NCI-H128 (cell line): Measurements from ENCODE around the gene MED15.
"Not testable (repeated sequence)": the region's sequence is repeated elsewhere in the genome, so short reads cannot be mapped to it uniquely, and the experiment has no call there.

Source experiments
- DNase-seq: peaks from one replicate; lab custom pipeline; 2025; ENCODE audit not compliant: unreplicated experiment; lab: John Stamatoyannopoulos, UW

MED15 gene

DNA sequence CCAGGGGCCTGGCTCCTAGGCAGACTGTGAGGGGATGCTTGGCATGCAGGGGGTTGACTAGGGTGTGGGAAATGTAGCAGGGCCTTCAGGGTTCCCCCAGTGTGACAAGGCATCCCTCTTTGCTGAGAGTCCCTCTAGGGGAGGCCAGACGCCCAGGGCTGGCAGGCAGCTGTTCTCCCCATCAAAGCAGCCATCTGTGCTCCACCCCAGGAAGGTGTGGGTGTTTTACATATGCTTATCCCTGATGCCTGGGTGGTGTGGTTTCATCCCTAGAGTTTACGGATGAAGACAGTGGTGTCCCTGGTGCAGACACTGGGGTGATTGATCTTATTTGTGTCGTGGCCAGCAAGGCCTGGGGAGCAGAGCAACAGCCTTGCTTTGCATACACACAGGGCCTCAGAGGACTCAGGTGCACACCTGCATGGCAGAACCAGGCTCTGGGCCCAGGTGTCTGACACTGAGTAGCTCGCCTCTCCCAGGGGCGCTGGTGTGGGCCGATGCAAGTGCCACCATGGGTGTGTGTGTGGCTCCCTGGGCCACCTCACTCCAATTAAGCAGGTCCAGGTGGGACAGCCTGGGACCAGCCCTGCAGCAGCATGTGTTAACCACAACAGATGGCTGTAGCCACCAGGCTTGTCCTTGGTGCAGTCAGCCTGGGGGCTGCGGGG lies 74.2 kb downstream of the MED15 start:
- no peak for DNase-seq

DNA sequence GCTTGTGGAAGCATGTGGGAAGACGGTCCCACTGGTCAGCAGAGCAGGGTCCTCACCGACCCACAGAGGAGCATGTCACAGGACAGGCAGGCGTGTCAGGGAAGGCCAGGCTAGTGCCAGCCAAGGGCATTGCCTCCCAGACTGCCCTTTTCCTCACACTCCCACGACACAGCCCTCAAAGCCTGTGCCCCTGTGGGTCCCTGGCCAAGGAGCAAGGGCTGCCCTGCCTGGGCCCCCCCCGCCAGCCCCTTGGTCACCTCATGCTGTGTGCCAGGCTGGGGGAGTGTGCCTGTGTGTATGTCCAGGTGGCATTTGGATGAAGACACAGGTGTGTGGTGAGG lies 74.7 kb downstream of the MED15 start:
- DNase-seq, result no peak

DNA sequence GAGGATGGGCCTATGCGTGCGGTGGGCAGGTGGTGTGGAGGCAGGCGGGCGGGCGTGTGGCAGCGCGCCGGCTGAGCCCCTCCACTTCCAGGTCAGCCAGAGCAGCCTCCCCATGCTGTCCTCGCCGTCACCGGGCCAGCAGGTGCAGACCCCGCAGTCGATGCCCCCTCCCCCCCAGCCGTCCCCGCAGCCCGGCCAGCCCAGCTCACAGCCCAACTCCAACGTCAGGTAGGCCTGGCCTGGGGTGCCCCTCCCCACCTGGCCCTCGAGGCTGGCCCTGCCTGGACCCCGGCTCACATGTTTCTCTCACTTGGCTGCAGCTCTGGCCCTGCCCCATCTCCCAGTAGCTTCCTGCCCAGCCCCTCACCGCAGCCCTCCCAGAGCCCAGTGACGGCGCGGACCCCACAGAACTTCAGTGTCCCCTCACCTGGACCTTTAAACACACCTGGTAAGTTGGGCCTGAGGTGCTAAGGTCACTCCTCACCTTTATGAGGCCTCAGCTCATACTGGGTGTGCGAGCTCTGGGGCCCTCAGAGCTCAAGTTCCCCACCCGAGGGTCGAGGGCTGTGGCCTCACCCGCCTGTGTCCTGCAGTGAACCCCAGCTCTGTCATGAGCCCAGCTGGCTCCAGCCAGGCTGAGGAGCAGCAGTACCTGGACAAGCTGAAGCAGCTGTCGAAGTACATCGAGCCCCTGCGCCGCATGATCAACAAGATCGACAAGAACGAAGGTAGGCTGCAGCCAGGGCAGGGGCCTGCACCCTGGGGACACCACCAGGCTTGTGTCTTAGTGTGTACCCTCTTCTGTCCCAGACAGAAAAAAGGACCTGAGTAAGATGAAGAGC lies 75.3 kb downstream of the MED15 start:
- DNase-seq, result no peak

DNA sequence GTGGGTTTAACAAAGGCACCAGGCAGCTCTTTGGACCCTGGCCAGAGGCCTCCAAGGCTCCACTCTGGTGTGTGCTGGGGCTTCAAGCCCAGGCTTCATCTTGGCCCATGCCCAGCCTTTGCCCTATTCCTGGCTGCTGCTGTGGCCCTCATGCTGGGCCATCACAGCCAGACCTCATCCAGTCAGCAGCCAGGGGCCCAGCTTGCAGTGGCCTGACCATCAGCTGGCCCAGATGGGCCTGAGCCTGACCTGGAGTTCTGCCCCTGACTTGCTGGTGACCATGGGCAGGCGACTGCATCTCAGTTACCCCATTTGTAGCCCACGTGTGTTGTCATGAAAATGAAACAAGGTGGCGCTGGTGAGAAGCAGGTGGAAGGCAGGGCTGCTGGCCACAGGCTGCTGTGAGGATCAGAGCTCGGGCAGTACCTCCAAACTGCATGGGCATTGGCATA lies 76.1 kb downstream of the MED15 start:
- DNase-seq, result no peak

DNA sequence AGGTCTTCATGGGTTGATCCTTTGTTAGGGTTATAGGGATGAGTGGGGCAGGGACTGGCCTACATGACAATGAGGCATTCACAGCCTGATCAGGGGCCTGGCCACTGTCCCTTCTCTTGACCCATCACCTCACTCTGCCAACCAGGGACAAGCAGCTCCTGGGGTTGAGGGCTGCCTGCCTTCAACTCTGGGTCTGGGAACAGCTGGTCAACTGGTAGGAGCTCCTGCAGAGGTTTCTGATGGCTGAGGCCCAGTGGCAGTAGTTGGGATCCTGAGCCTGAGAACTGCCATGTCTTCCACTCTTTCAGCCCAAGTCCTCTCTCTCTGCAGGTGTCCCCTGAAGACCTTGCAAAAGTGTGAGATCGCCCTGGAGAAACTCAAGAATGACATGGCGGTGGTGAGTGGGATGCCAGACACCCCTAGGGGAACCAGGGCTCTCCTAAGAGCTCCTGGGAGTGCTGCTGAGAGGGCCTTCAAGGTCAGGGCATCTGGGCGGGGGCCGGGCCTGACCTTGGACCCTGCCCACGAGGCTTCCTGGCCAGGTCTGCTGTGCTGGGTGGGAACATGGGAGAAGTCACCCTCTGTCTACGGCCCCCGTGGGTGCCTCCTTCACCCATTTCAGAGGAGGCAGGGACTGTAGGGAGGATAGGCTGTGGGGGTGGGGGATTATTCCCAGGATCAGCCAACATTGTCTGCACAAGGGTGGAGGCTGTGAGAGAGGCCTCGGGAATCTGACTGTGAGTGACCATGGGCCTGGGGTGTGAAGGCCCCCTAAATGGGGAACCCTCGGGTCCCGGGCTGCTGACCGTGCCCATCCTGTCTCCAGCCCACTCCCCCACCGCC lies 76.8 kb downstream of the MED15 start:
- no peak for DNase-seq

DNA sequence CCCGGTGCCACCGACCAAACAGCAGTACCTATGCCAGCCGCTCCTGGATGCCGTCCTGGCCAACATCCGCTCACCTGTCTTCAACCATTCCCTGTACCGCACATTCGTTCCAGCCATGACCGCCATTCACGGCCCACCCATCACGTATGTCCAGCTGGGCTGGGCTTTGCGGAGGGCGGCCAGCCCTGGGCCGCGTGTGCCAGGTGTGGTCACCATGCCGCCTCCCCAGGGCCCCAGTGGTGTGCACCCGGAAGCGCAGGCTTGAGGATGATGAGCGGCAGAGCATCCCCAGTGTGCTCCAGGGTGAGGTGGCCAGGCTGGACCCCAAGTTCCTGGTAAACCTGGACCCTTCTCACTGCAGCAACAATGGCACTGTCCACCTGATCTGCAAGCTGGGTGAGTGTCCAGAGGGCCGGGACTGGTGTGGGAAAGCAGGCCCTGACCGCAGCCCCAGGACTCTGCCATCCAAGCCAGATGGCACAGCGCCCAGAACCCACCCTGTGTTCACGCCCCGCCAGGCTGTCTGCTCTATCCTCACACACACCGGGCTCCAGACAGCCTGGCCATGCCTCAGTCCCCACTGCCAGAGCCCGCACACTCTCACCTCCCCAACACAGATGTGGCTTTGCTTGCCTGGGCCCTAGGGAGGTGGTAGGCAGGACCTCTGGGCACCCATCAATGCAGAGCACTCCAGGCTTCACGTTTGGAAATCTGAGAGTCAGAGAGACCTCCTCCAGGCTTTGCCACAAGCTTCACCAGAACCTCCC lies 77.6 kb downstream of the MED15 start:
- DNase-seq, result no peak

DNA sequence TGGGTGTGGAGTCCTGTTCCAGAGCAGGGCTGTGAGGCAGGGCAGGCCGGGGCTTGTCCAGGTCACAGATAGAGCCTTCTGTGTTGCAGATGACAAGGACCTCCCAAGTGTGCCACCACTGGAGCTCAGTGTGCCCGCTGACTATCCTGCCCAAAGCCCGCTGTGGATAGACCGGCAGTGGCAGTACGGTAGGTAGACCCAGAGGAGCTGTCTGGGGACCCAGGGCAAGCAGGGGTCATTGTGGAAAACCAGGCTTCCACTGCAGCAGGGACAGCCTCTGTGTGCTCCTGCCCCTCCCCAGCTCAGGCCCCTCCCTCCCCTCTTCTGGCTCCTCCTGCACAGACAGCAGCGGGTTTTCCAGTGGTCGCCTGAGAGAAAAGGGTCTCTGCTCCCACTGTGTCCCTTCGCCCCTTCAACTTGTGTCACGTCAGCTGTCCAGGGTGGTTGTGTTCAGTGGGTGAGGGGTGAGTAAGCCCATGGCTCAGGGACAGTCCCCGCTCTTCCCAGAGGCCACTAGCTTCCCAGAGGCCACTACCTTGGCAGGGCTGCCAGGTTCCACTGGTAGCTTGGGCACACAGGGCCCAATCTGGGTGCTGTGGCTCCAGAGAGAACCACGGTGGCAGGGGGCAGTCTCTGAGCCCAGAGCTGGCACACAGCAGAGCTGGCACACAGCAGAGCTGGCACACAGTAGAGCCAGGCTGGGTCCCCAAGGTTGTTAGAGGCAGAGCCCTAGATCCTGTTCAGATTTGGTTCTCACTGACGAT lies 78.4 kb downstream of the MED15 start:
- no peak for DNase-seq

DNA sequence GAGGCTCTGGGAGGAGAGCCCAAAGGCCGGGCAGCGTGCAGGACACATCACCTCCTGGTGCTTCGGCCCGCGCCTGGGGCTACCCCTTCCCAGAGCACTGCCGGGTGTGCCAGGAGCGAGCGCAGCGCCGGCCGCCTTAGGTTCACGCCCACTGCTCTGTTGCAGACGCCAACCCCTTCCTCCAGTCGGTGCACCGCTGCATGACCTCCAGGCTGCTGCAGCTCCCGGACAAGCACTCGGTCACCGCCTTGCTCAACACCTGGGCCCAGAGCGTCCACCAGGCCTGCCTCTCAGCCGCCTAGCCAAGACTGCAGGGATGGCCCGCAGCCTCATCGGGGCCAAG lies 79.0 kb downstream of the MED15 start:
- no peak for DNase-seq

DNA sequence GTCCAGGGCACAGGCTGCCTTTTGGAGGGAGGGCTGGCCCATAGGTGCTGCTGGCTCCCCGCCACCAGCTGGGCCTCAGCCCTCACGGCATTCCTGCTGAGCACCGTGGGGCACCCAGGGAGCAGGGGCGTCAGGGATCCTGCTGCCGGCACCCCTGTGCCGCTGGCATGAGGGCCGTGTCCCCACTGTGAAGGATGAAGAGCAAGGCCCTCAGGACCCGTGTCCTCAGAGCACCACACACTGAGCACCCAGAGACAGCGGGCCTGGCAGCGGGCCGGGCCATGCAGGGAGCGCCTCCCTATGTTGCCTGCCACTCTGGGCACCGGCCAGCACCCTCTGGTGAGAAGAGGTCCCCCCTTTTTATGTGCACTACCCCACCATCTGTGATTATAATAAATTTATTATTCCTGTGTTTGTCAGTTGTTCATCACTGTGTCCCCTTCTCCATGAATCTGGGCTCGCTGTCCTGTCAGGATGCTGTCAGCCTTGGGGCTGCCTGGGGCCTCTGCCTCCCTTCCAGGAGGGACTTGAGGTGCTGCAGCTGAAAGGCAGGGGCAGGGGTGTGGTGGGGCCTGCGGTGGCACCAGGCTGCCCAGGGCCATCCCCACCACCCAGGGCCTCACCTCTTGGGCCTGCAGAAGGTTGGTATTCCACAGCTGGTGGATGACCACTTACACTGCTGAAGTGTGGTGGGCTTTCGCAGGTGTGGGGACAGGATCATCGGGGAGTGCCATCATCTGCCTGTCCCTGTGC lies 80.0 kb downstream of the MED15 start:
- no peak for DNase-seq

DNA sequence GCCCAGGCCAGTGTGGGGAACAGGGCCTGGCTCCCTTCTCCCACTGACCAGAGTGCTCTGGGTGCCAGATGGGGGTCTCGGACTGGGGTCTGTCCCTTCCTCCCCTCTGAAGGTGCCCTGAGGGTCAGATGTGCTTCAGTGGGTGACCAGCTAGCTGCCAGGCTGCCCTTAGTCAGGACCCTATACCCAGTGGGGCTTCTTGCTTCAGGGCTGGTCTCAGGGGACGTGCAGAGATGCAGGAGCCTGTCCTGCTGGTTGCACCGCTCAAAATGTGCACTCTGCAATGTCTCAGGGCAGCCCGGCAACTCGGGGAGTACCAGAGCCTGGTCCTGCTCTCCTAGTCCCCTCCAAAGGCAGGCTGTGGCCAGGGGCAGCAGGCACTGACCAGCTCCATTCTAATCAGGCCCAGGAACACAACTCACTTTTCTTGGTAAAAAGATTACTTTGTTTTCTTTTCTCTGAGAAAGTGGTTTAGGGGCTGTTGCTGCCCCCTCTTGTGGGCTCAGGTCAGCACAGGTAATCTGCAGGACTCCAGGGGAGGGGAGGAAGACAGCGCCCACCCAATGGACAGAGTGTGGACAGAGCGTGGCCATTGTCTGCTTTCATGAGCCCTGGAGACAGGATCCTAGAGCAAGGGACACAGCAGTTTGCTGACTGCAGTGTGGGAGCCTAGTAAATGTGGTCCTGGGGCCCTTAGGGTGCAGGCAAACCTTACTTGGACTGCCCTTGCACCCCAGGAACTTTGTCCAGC lies 80.9 kb downstream of the MED15 start:
- no peak for DNase-seq

DNA sequence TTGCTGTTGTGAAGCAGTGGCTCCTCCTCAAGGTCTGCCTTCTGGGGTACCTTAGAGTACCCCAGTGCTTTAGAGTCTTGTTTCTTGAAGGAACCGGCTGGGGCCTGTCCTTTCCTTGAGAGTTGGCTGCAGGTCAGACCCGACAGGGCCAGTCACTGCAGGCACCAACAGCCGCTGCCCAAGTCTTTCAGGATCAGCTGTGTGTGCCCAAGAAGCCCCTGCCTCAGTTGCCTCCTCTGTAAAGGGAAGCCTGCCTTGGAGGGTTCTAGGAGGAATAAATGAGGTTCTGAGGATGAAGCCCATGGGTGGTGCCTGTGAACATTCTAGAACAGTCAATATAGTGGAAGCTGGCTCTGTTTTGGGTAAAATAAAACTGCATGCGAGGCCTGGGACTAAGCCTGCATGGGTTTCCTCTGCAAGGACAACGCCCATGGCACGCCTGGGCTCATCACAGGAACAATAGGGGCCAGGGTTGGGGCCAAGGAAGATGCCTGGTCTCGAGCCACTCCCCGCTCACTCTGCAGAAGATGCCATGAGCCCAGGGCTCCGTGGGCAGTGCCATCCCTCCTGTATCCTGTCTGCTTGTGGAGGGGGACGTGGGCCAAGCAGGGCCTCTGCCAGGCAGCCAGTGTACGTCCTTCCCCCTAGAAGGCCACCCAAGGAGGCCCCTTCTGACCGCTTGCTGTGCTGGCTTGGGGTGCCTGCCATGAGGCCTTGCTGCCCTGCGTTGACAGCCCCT lies 81.6 kb downstream of the MED15 start:
- no peak for DNase-seq

DNA sequence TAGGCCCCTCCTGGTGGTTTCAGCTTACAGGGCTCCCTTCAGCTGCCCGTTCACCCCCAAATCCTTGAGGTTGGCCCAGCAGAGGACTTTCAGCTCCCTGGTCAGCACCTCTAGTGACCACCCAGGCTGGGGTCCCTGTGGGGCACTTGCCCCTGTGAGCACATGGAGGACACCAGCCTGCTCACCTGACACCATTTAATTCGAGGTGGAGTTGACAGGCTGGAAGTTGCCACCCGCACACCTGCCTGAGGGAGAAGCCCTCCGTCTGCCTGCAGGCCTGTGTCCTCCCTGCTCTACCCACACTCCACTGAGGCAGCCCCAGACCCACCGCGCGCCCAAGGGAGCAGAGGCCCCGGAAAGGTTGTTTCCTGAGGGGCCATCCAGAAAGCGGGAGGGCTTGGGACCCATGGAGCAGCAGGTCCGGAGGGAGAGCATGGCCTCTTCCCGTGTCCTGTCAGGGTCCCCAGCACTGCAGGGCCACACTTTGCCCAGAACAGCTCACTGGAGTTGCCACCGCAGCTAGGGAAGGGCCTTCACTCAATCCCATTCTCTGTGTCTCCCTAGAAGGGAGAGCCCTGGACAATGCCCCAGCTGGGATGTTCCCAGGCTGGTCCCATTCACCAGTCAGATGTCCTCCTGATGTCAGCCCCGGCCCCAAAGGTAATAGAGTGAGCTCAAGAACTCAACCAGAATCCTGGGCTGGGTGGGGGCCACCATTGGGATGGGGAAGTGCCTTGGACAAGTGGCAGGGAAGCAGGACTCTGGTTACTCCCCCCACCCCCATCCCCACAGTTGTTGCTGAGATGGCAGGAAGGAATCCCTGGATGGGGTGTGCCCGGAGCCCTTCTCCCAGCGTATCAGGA lies 82.4 kb downstream of the MED15 start:
- DNase-seq, result no peak

DNA sequence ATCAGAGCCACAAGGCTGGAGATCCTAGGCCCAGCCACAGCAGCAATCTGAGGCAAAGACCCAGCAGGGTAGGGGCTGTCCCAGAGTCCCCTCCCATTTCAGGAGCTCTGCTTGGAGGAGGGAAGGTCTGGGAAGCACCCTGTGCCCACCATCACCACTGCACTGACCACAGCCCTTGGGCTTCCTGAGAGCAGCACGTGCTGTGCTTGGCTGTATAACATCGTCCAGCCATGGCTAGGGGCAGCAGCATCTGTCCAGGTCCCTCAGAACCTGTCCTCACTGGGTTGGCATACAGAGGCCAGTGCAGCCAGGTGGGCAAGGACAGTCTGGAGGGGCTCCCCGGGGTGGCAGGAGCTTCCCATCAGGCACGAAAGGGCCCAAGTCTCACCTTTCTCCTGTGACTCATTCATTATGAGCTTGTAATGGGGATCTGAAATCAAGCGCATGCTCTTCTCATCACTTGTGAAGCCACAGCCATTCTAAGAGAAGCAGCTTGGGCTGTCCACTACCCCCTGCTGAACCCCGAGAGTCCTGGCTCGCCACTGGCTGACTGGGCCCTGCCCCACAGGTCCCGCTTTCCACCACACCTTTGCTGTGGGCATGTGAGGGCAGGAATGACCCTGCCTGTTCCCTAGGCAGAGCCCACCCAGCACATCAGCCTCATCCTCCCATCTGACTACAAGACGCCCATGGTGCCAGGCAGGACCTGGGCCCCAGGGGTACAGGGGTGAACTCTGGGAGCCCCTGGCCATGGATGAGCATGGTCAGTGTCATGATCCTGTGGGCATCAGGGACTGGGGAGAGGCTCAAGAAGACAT lies 83.3 kb downstream of the MED15 start:
- DNase-seq, result no peak

DNA sequence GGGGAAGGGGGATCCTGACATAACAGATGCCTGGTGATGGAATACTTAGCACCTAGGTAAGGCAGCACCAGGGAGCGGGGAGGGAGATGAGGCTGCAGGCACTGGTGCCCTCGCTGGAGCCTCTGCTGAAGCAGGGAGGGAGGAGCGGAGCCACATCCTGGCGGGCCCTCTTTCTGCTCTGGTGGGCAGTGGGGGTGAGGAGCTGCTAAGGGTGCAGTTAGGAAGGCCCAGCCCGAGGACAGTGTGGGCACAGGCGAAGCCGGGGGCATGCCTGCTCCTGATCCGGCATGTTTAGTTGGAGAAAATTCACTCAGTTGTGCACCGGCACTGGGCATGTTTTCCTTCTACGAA lies 83.9 kb downstream of the MED15 start:
- DNase-seq, result no peak

DNA sequence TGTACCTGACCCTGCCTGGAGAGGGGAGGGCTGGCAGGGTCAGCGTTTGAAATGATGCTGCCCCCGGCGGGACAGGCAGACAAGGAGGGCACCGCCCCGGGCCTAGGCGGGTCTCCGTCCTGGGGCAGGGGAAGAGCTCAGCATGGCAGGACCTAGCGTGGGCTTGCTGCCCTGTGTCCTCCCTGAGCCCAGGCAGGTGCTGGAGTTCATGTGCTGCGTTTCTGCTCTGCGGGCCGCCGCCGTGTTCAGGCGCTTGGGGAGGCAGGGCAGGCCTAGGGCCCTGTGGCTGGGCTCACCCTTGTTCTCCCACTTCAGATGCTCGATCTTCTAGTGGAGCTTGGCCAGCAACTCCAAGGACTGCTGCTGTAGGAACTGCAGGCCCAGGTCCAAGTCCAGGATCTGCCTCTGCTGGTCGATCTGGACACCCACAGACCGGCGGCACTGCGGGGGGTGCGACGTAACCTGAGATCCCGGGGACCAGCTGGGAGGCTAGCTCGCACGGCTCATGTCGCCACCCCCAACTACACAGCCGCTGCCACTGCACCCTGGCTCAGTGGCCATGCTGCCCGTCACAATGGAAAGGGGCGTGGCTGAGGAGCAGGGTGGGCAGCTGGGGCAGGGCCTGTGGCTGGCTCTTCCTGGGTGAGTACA lies 84.4 kb downstream of the MED15 start:
- no peak for DNase-seq

DNA sequence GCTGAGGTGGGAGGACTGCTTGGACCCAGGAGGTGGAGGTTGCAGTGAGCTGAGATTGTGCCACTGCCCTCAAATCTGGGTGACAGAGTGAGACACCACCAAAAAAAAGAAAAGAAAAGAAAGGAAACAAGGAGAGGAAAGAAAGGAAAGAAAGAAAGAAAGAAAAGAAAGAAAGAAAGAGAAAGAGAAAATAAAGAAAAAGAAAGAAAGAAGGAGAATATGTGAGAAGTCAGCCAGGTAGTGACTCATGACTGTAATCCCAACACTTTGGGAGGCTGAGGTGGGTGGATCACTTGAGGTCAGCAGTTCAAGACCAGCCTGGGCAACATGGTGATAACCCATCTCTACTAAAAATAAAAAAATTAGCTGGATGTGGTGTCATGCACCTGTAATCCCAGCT lies 86.6 kb downstream of the MED15 start:
- DNase-seq, result not testable (repeated sequence)
